ENCODE results near the gene NDUFA11.

The NDUFA11 gene

DNA sequence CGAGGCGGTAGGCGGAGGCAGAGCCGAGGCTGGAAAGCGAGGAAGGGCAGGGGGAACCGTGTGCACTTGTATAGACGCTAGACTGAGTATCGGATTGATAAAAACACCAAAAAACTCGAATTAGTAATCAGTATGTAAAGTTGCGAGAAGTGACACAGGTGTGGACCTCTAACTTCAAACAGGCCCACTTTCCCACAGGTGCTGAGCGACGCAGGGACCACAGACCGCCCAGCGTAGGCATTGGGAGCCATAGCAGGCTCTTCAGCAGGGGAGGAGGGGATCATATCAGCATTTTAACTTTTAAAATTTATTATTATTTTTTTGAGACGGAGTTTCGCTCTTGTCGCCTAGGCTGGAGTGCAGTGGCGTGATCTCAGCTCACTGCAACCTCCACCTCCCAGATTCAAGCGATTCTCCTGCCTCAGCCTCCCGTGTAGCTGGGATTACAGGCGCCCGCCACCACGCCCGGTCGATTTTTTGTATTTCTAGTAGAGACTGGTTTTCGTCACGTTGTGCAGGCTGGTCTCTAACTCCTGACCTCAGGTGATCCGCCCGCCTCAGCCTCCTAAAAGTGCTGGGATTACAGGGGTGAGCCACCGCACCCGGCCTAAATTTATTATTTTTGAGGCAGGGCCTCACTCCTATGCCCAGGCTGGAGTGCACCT lies 1.7 kb upstream of the NDUFA11 start:
- no peak for DNase-seq

DNA sequence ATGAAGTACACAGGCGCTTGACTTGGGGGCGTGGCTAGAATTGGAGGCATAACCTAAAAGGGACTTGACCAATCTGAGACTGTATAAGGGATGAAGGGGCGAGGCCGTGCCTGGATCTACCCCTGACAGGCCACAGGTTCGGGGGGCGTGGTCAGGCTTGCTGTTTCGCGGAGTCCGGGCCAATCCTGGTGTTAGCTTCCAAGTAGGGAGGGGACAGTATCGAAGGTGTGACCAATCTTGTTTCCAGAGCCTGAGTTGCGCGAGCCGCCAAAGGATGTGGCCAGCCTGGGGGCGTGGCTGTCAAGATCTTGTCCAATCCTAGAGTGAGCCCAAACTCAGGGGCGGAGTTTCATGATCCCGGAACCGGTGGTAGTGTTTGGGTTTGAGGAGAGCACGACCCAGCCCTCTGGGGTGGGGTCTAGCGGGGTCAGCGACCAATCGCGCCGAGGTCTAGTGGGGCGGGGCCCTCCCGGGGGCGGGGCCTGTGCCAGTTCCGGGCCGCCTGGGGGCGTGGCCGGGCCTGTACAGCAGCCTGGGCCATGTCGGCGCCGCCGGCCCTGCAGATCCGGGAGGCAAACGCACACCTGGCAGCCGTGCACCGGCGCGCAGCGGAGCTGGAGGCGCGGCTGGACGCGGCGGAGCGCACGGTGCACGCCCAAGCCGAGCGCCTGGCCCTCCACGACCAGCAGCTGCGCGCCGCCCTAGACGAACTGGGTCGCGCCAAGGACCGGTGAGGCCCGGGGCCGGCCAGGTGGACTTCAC lies 943 bp upstream of the NDUFA11 start, which contains the start of gene VMAC:
VMAC (plus strand) TSS at position 521 of the 762 bp plus-strand sequence; CDS start at position 540, 19 bp downstream.
- DNase-seq = peak; percentile 99

DNA sequence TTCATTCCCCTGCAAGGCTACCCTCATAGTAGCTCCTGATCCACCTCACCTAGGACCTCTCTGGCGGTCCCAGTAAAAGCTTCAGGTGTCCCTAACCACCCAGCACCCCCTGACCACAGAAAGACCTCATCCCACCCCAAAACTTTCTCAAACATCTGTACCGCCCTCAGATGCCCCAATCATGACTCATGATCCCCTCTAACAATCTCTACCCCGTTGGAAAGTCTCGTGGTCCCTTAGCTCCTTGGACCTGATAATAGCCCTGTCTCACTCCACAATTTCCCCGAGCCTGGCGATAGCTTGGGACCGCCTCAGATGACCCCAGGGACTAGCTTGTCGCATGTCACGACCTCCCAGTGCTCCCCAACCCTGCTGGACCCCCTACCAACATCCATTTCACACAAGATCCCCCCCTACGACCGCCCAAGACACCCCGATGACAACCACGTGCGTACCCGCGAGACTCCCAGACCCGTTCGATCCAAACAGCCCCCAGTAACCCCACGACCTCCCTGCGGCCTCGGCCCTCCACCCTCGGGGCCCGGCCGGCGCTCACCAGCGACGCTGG lies 450 bp downstream of the NDUFA11 start:
- DNase-seq = no peak

DNA sequence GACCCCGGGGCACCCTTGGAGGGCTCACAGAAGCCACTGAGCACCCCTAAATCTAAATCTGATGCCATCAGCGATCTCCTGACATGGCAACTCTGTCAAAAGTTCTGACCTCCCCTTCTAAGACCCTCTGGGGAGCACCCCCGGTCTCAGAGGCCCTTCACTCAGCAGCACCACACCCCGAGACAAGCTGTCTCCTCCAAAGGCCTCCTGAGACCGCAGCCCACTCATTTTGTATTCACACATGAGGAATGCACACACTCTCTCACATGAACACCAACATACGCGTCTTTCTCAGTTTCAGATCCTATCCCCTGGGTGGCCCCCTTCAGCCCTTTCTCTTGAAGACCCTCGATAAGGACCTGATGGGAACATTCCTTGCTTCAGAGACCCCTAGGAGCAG lies 2.6 kb downstream of the NDUFA11 start:
- DNase-seq = no peak

DNA sequence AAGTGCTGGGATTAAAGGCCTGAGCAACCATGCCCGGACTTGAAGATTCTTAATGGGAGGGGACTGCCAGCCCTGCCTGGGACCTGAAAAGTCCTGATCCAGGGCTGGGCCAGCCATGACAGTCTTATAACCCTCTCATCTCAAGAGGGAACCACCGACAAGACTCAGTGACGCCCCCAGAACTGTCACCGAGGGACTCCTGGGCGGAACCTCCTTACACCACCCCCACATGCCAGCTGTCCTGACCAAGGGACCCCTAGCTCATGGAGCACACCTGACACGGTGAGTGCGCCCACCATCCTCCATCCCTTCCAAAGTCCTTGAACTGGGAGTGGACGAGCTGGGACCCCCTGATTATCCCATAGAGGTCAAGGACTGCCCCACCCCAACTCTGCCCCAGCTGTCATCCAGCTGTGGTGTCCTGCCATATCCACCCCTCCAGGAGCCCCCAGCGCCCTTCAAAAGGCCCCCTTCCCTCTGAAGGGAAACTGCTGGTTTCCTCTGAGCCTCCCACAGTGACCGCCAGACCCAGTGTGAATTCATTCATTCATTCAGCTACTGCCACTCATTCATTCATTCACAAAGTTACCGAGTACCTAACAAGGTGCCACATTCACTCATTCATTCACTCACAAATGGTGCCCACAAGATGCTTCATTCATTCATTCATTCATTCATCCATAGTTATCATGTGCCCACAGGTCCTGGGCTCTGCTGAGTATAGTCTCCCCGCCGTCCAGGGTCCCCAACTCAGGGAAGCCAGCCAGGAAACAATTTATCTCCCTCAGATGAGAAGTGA lies 3.7 kb downstream of the NDUFA11 start:
- no peak for DNase-seq

DNA sequence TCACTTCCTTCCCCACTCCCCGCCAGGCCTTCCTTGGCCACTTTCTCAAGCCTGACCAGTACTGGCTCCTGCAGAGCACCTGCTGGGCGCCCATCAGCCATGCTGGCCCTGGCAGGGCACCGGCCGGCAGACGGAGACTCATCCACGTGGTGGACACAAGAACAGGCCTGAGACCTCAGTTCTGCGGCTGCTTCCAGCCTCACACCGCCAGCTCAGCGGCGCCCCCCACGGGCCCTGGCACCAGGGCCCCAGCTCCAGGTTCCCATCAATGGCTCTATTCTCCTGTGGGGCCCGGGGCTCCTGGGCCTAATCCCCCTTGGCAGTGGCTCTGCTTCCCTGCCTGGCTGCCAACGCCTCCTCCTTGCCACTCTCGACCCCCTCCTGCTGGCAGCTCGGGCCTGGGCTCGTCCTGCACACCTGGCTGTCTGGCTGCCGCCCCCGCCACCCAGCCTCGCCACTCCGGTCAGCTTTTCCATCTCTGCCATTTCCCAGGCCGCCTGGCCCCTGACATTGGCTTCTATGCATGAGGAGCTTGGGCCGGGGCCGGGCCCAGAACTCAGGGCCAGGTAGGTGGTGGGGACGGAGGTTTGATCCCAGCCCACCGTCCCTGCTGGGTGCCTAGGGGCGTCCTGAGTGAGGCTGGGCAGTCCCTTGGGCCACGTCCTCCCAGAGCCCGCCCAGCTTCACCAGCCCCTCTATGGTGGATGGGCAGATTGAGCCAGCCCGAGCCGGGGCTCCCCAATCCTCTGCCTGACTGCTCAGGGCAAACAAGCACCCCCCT lies 6.2 kb downstream of the NDUFA11 start:
- DNase-seq = no peak

DNA sequence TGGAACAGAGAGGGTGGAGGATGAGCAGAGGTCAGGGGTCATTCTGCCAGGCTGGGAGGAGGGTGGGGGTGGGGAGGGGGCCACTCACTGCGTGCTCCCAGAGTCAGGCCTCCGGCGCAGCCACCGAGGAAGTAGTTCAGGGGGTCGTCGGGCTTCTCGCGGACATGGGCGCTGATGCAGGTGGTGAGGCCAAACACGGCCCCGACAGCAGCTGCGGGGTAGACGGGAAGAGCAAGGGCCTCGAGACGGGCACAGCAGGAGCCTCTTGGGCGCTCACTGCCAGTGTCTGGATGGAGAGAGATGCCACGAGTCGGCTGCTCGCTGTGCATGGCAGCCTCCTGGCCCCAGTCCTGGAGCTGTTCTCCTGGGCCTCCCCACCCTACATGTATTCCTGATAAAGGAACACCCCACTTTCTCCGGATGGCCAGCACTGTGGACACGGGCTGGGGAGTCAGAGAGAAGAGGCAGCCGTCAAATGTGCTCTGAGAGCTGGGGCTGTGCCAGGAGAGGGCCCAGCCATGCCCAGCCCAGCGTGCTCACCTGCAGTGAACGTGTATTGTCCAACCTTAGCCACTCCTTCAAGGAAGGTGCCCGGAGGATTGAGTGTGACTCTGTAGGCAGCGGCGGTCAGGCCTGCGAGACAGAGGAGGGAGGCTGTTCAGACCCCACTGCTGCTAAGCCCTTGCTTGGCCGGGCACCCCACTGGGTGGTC lies 7.1 kb downstream of the NDUFA11 start:
- DNase-seq = no peak

DNA sequence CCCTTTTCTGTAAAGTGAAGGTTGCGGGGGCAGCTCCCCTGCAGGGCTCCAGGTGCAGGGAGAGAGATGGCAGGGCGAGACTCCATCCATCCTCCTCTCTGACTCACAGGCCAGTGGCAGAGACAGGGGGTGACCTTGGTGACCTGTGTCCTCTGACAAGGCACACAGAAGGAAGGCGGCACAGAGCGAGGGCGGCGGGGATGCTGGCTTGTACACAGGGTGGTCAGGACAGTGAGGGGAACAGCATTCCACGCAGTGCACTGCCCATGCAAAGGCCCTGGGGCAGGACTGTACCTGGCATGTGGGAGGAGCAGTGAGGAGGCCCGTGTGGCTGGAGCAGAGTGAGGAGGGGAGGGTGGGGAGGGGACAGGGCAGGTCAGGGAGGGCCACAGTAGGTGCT lies 7.7 kb downstream of the NDUFA11 start:
- DNase-seq = no peak

DNA sequence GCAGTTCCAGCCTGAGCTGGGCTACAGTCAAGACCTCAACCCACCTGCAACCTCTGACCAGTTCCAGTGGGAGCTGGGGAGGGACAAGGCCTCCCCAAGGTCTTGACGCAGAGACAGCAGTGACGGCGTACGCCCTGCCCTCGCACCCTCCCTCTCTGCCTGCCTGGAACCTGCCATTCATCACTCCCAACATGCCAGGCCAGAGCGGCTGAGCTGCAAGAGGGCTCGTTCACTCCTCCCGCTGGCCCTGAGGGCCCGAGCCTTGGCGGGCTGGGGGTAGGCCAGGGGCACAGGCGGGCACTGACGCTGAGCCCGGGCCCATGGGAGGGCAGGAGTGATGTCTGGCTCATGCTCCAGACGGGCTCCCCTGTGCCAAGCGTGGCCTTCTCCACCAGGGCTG lies 8.2 kb downstream of the NDUFA11 start:
- no peak for DNase-seq

DNA sequence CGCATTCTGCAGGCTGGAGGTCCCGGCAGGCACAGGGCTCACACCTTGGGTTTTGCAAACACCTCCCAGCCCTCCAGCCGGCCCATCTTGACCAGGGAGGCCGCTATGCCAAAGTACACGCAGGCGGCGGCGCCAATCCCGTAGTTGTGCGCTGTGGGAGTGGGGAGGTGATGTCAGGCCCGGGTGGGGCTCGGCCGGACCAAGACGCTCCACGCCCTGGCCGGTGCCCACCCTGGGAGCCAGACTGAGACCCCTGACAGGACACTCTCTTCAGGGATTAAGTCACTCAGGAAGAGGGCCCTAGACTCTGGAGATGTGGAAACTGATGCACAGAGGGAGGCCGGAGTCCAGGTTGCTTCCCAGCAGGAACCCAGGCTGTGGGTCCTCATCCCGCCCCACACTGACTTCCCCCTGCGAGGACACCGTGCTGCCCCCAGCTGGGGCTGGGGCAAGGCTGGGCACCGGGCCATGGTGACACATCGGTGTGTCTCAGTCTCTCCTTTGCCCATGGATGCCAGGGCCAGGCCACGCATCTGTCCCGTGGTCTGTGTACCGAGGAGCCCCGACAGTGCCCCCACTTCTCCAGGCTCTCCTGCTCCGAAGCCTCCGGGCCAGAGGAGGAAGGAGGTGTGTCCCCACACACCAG lies 8.8 kb downstream of the NDUFA11 start:
- no peak for DNase-seq

DNA sequence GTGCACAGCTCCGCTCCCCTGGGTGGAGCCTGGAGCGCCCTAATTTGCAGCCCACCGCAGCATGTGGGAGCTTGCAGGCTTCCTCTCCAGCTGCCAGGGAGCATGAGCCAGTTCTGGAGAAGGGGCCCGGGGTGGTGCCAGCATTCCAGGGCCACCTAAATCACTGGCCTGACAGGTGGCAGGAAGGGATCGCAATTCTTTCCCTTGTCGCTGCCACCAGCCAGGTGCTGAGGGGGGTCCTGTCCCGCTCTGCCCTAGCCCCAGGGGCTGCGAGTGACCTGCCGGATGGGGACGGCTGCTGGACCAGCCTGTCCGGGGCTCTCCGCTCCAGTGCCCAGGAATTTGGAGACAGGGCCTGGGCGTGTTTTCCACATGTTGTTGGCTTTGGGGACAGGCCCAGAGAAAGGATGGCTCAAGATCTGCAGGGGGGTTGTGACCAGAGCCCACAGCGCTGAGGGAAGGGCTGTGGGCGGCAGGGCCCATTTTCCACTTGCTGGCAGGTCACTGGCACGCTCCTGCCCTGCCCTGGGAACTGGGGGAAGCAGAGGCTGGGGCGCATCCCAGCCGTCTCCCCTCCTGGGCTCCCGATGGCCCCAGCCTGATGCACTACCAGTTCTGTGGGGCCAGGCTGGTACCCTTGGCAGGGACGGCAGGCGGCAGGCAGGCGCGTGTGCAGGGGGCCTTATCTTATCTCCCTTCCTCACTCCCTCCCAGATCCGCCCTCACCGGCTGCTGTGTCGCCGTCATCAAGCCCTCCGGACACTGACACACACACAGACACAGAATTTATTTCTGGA lies 9.5 kb downstream of the NDUFA11 start:
- no peak for DNase-seq

DNA sequence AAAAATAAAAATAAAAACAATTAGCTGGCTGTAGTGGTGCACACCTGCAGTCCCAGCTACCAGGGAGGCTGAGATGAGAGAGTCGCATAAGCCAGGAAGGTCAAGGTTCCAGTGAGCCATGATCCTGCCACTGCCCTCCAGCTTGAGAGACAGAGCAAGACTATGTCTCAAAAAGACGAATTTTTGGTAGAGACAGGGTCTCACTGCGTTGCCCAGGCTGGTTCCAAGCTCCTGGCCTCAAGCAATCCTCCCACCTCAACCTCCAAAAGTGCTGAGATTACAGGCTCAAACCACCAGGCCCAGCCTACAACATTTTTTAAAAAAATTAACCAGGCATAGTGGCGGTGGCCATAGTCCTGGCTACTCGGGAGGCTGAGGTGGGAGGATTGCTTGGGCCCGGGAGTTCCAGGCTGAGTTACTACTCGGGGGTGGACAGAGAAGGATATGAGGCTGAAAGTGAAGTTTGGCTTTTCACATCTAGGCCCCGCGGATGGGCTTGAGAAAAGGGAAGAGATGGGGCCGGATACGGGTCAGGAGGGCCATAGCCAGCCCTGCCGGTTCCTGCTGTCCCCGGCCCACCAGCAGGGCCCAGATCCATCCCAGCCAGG lies 10.2 kb downstream of the NDUFA11 start:
- DNase-seq = no peak

DNA sequence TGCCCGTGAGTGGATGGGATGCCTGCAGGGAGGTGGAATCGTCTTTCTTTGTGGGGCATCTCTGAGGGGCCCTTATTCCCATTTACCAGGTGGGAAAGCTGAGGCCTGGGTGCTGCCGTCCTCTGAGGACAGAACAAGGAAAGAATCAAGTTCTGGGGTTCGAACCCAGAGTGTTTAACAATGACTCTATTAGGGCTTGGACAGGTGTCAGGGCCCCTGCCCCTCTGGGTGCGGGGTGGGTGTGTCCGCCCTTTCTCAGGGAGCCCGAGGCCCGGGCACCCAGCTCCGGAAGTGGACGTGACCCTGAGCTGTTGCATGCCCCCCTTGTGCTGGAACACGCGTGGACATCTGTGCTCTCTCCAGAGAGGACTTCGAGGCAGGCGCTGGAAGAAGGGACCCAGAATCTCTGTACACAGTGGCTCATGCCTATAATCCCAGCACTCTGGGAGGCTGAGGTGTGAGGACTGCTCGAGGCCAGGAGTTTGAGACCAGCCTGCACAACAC lies 10.8 kb downstream of the NDUFA11 start:
- DNase-seq = no peak

DNA sequence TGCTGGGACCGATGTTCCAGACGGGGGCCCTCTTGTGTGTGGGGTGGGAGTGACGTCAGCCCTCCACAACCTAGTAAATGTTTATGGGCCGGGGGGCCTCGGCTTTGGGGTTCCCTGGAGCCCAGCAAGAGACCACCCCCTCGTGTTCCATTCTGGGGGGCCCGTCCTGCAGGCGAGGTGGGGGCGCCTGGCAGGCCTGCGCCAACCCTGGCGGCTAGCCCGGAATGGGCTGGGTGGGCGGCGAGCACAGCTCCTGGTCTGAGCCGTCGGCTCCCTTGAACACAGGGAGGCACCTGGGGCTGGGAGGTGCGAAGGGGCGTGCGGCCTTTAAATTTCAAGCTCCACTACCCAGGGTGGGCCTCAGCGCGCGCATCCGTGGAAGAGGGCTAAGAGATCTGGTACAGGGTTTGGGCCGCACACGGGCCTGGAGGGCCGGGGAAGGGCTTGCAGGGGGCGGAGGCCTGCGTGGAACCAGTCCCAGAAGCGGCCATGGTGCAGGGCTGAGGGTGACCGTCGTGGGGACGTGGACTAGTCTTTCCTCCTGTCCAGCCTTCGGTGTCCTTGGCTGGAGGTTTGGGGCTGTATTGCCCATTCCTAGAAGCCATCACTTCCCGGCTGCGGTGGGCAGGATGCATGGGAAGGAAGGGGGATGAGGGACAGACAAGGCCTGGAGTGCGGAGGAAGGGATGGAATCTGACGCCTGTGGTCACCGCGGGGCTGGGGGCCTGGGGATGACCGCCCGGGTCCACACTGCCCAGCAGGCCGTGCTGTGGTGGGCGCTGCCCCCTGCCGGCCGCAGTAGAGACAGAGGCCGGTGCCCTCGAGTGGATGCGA lies 11.4 kb downstream of the NDUFA11 start:
- DNase-seq = no peak

DNA sequence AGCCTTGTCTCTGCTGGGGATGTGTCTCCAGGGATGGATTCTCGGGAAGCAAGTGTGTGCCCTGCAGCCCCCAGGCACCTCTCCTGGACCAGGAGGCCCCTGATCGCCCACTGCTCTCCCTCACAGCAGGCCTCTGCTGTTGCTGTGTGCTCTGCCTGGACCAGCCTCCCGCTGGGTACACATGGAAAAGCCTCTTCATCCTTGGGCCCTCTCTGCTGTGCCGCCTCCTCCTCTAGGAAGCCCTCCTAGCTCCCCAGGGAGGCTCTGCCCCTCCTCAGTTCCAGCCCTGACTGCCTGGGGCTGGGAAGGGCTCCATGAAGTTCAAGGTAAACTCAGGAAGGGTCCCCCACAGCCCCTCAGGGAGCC lies 12.0 kb downstream of the NDUFA11 start:
- no peak for DNase-seq

DNA sequence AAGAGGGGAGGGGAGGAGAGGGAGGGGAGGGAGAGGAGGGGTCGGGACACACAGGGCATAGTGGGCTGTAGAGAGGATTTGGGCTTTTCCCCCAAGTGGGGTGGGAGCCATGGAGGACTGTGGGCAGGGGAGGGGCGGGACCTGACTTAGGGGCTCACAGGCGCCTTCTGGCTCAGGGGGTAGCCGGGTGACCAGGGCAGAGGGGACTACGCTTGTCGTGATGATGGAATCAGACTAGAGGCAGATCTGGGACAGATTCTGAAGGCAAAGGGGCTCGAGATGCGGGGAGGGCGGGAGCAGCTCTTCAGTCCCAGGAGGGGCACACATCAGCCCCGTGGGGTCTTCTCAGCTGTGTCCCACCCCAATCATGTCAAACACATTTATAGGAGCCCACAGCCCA lies 13.5 kb downstream of the NDUFA11 start:
- no peak for DNase-seq

DNA sequence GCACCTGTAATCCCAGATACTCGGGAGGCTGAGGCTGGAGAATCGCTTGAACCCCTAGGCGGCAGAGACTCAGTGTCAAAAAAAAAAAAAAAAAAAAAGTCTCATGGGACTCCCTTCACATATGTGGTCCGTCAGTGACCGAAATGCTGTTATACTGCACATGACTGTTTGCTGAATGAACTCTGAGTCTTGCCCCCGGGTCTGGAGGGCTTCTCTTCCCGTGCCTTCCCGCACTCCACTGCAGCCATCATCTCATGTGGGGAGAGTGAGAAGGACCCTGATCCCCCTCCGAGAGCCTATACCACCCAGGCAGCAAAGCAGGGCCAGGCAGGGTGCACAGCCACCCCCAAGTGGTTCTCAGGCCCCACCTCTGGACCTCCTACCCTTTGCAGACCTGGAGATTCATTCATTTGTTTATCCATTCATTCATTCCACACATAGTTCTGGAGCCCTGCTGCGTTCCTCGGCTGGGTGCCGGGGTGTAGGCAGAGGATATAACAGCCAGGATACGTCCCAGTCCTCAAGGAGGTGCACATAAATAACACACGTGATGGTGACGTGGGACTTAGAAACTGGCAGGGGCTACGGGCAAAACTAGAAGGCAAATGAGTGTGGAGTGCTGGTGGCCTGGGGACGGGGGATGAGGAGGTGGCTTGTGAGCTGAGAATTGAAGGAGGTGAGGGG lies 14.2 kb downstream of the NDUFA11 start:
- no peak for DNase-seq
